ENCODE results near the gene SLC16A2.

Gene SLC16A2

DNA sequence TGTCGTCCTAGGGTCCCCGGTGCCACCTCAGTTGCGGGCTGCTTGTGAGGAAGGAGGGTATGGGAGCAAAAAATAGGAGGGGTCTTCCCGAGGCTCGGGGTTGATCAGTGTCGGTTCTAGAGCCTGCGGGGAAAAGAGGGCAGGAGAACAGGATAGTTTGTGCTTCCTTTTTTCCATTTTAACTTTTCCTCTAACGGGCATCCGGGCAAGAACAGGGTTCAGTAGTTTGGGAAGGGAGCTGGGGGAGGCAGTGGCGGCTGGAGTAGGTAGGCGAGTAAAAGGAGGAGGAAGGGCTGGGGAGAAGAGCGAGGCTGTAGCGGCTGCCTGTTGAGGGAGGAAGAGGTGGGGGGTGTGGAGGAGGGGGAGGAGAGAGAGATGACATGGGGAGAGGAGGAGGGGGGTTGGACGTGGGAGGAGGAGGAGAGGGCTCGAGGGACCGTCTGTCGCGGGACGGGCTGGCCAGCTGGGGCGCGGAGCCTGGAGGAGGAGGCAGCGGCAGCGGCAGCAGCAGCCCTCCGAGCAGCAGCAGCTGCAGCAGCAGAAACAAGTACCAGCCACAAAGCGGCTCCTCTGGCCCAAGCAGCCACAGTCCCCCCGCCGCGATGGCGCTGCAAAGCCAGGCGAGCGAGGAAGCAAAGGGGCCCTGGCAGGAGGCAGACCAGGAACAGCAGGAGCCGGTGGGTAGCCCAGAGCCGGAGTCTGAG is at the start of gene SLC16A2:
Gene SLC16A2, plus strand, starts transcription at position 458 of the 704 bp plus-strand sequence. Its CDS starts 145 bp downstream, at position 603.
- peak; percentile 89 for DNase-seq (ENCODE audit: low read depth)

- DNase-seq (ENCODE audit: low read depth) = no peak
Observed at GRCh38 chrX:74372272-74372671, 49.0 kb upstream of the SLC16A2 start.

DNA sequence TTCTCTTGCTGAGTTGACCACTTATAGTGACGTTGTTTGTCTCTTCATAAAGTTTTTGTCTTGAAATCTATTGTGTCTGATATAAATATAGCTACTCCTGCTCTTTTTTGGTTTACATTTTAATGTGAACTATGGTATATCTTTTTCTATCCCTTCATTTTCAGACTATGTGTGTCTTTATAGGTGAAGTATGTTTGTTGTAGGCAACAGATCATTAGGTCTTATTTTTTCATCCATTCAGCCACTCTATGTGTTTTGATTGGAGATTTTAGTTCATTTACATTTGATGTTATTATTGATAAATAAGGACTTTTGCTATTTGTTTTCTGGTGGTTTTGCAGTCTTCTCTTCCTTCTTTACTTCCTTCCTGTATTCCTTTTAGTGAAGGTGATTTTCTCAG is 44.0 kb upstream of the SLC16A2 start:
- DNase-seq (ENCODE audit: low read depth) = no peak

GRCh38 chrX:74382613-74383012 is 38.7 kb upstream of the SLC16A2 start:
- DNase-seq (ENCODE audit: low read depth) = peak; percentile 86

DNA sequence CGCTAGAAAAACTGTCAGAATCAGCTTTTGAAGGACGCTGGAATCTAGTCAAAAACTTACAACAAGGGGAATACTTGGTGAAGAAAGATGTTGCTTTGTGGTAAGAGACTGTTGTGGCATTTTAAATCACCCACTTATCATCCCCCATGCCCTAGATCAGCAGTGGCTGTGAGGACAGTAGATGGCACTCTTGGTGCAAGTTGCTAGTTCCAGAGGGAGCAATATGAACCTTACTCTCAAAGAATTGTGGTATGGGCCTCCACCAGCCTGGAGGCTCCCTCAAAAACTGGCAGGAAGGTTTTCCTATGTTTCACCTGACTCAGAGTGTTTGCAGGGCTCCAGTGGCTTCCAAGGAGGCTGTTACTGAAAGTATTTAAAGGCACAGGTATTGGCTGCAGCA is 37.7 kb upstream of the SLC16A2 start:
- peak; percentile 66 for DNase-seq (ENCODE audit: low read depth)

GRCh38 chrX:74389016-74389722 is 32.1 kb upstream of the SLC16A2 start:
- peak; percentile 36 for DNase-seq (ENCODE audit: low read depth)

DNA sequence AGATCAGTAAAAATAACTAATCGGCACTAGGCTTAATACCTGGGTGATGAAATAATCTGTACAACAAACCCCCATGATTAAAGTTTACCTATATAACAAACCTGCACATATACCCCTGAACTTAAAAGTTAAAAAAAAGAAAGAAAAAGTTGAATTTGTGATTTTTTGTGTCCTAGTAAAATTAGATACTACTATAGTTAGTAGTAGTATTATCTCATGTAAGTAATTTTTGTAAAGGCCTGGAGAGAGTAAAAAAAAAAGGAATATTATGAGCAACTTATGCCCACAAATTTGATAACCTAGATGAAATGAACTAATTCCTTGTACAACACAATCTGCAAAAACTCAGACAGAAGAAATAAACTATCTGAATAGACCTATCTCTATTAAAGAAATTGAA is 25.7 kb upstream of the SLC16A2 start:
- DNase-seq (ENCODE audit: low read depth) = no peak

DNA sequence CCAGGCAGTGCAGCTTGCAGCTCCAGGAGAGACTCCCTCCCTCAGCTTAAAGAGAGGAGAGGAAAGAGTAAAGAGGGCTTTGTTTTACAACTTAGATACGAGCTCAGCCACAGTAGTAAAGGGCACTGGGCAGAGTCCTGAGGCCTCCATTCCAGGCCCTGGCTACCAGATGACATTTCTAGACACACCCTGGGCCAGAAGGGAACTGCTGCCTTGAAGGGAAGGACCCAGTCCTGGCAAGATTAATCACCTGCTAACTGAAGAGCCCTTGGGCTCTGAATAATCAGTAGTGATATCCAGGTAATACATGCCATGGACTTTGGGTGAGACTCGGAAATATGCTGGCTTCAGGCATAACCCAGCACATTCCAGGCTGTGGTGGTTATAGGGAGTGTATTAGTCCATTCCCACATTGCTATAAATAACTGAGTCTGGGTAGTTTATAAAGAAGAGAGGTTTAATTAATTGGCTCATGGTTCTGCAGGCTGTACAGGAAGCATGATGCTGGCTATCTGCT is 15.3 kb upstream of the SLC16A2 start:
- peak; percentile 24 for DNase-seq (ENCODE audit: low read depth)

GRCh38 chrX:74408304-74408703 is 13.0 kb upstream of the SLC16A2 start:
- no peak for DNase-seq (ENCODE audit: low read depth)

DNA sequence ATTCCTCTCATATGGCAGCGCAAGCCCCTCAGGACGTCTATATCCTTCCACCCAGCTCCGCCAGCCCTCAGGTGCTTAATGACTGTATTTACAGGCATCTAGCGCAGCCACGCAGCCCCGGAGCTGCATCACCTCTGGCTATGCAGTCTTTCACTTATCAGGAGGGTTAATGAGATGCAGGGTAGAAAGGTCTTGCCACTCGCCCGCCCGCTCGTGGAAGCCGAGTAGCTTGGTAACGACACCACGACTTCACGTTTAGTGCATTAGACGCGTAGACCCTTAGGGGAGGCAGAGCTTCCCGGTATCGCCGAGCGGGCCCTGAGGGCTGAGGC is 1.5 kb upstream of the SLC16A2 start:
- no peak for DNase-seq (ENCODE audit: low read depth)

DNA sequence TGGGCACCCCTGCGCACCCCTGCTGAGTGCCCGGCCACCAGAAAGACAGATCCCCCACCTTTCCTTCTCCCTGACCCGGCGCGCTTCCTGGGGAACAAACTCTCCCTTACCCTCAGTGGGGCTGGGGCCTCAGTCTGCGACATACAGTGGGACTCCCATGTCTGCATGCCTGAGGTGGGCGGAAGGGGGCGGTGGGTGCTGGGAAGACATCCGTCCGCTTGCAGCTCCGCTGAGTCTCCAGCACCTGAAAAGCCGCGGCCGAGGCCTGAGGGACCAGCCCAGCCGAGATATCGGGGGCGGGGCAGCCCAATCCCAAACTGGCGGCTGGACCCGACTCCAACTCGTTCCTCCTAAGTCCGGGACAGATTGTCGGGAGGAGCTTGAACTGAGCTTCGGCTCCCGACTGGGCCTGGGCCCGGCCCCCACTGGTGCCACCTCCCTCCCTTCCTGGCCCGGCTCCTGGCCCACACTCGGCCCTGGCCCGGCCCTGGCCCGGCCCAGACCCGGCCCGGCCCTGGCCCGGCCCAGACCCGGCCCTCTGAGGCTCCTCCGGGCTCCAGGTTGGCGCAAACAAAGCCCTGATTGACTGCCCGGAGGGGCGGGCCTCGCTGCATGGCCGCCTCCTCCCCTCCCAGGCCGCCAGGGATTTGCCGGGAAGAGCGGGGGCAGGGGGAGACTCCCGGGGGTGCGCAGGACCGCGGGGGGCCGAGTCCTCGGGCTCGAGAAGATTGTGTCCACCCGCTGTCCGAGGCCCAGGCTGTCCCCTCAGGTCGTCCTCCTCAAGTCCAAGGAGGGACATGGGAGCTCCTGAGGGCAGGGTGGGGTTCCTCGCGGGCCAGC is 877 bp upstream of the SLC16A2 start:
- peak; percentile 72 for DNase-seq (ENCODE audit: low read depth)

GRCh38 chrX:74421740-74422352 is 553 bp downstream of the SLC16A2 start:
- DNase-seq (ENCODE audit: low read depth) = peak; percentile 1

DNA sequence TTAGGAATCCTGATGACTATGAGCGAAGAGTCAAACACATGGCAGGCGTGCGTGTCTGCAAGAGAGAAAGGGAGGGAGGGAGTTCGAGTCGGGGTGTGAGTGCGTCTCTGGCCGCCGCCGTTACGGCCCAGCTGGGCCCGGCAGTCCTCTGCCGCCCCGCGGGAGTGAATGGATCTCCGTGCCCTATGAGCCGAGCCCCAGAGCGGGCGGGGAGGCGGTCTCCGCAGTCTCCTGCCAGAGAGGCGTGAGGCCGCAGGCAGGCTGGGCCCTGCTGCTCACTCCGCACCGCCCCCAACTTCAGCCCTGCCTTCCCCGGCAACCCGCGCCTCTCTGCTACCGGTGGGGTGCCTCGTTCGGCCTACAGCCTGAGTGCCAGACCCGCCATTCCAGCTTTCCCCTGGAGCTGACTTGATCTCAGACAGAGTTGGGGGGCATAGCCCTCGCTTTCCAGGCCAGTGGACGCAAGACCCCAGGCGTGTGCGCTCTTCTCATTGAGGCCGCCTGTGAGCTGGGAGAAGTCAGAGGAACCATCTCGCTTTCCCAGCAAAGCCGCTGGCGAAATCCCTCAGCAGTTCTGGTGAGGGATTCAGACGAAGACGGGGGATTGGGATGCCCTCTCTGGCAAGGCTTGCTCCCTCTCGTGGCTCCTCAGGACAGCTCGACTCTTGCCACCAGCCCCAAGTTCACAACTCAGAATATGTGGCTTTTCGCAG is 1.4 kb downstream of the SLC16A2 start:
- DNase-seq (ENCODE audit: low read depth) = peak; percentile 73

- no peak for DNase-seq (ENCODE audit: low read depth)
Observed at GRCh38 chrX:74423289-74423998, 2.2 kb downstream of the SLC16A2 start.

DNA sequence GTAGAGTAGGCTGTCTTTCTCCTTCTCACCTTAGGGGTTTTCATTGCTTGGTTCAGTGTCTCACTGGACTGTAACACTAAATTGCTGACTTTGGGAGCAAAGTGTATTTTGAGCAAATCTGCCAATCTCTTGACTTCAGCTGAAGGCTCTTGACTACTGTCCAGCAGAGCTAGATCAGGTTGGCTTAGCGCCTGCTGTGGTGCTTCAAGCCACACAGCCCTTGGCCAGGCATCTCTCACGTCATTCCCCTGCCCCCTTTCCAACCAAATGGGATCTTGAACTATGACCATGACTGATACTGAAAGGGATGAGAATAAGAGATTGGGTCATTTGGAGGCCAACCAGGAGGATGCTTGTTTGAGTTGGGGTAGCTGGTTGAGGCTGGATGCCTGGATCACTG is 4.8 kb downstream of the SLC16A2 start:
- DNase-seq (ENCODE audit: low read depth) = no peak

DNA sequence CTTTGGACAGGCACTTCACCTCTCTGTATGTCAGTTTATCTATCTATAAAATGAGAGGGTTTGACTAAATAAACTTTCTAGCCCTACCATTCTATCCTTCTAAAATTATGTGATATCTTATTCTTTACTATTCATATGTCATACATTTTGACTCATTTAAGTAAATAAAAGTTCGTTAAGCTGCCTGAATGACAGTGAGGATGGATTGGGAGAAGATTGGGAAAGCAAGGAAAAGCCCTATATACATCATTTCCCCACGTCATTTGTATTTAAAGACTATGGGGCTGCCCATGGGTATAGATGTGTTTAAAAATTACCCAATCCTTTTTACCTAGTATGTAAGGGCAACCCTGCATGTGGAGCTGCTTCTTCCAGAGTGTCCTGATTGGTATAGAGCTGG is 5.3 kb downstream of the SLC16A2 start:
- DNase-seq (ENCODE audit: low read depth) = no peak

GRCh38 chrX:74431797-74432196 is 10.5 kb downstream of the SLC16A2 start:
- DNase-seq (ENCODE audit: low read depth) = no peak

DNA sequence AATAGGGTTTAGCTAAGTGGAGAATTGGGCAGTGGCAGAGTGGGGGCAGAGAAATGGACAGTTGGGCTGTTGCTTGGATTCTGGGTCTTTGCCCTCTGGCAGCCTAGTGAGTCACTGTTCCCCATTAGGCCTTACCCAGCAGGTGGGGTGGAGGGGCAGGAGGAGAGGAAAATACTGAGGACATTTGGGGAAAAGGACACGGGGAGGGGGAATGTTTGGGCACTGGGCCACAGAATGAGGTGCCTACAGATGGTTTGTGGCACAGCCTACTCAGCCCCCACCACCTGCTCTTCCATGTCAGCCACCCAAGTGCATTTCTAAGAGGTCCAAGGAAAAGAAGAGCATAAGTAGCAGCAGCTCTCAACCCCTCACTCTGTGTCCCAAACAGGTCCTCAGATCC is 13.0 kb downstream of the SLC16A2 start:
- DNase-seq (ENCODE audit: low read depth) = no peak

- no peak for DNase-seq (ENCODE audit: low read depth)
Observed at GRCh38 chrX:74437530-74437929, 16.2 kb downstream of the SLC16A2 start.

- no peak for DNase-seq (ENCODE audit: low read depth)
Observed at GRCh38 chrX:74438764-74439163, 17.5 kb downstream of the SLC16A2 start.

- DNase-seq (ENCODE audit: low read depth) = no peak
Observed at GRCh38 chrX:74445099-74445498, 23.8 kb downstream of the SLC16A2 start.

All from EH (cell line).